ENCODE data around the gene SP100. TPM values are rescaled to one million over a fixed set of nuclear protein-coding genes. Genes with fewer than 3 reads are reported as not detected.

Gene SP100
- total and polyA plus RNA-seq, 2 of the 8 experiments (the other 6 are each of a cell fraction or from before 2014, with no cell fraction given) = 0.06 to 1.1 TPM

GRCh38 chr2:230417436-230417835 is 1.4 kb downstream of the SP100 start (continued):
- no peak for TF ChIP-seq E2F6 (IDR thresholded peaks at IDR 0.05)
- TF ChIP-seq TBP (IDR thresholded peaks at IDR 0.05; ENCODE audit: low read depth, low read length) = no peak
- no peak for TF ChIP-seq CHD2 (IDR thresholded peaks at IDR 0.05; ENCODE audit: low read length)
- TF ChIP-seq GABPA (IDR thresholded peaks at IDR 0.05; ENCODE audit: borderline replicate concordance, insufficient read depth, low read length) = no peak
- no peak for TF ChIP-seq EP300 (IDR thresholded peaks at IDR 0.05; ENCODE audit: borderline replicate concordance in 1 of 2, low read depth in 2 of 2, low read length in 2 of 2)
- no peak for TF ChIP-seq ASH2L (IDR thresholded peaks at IDR 0.05; ENCODE audit: low read length)
- TF ChIP-seq, protein P1, sequence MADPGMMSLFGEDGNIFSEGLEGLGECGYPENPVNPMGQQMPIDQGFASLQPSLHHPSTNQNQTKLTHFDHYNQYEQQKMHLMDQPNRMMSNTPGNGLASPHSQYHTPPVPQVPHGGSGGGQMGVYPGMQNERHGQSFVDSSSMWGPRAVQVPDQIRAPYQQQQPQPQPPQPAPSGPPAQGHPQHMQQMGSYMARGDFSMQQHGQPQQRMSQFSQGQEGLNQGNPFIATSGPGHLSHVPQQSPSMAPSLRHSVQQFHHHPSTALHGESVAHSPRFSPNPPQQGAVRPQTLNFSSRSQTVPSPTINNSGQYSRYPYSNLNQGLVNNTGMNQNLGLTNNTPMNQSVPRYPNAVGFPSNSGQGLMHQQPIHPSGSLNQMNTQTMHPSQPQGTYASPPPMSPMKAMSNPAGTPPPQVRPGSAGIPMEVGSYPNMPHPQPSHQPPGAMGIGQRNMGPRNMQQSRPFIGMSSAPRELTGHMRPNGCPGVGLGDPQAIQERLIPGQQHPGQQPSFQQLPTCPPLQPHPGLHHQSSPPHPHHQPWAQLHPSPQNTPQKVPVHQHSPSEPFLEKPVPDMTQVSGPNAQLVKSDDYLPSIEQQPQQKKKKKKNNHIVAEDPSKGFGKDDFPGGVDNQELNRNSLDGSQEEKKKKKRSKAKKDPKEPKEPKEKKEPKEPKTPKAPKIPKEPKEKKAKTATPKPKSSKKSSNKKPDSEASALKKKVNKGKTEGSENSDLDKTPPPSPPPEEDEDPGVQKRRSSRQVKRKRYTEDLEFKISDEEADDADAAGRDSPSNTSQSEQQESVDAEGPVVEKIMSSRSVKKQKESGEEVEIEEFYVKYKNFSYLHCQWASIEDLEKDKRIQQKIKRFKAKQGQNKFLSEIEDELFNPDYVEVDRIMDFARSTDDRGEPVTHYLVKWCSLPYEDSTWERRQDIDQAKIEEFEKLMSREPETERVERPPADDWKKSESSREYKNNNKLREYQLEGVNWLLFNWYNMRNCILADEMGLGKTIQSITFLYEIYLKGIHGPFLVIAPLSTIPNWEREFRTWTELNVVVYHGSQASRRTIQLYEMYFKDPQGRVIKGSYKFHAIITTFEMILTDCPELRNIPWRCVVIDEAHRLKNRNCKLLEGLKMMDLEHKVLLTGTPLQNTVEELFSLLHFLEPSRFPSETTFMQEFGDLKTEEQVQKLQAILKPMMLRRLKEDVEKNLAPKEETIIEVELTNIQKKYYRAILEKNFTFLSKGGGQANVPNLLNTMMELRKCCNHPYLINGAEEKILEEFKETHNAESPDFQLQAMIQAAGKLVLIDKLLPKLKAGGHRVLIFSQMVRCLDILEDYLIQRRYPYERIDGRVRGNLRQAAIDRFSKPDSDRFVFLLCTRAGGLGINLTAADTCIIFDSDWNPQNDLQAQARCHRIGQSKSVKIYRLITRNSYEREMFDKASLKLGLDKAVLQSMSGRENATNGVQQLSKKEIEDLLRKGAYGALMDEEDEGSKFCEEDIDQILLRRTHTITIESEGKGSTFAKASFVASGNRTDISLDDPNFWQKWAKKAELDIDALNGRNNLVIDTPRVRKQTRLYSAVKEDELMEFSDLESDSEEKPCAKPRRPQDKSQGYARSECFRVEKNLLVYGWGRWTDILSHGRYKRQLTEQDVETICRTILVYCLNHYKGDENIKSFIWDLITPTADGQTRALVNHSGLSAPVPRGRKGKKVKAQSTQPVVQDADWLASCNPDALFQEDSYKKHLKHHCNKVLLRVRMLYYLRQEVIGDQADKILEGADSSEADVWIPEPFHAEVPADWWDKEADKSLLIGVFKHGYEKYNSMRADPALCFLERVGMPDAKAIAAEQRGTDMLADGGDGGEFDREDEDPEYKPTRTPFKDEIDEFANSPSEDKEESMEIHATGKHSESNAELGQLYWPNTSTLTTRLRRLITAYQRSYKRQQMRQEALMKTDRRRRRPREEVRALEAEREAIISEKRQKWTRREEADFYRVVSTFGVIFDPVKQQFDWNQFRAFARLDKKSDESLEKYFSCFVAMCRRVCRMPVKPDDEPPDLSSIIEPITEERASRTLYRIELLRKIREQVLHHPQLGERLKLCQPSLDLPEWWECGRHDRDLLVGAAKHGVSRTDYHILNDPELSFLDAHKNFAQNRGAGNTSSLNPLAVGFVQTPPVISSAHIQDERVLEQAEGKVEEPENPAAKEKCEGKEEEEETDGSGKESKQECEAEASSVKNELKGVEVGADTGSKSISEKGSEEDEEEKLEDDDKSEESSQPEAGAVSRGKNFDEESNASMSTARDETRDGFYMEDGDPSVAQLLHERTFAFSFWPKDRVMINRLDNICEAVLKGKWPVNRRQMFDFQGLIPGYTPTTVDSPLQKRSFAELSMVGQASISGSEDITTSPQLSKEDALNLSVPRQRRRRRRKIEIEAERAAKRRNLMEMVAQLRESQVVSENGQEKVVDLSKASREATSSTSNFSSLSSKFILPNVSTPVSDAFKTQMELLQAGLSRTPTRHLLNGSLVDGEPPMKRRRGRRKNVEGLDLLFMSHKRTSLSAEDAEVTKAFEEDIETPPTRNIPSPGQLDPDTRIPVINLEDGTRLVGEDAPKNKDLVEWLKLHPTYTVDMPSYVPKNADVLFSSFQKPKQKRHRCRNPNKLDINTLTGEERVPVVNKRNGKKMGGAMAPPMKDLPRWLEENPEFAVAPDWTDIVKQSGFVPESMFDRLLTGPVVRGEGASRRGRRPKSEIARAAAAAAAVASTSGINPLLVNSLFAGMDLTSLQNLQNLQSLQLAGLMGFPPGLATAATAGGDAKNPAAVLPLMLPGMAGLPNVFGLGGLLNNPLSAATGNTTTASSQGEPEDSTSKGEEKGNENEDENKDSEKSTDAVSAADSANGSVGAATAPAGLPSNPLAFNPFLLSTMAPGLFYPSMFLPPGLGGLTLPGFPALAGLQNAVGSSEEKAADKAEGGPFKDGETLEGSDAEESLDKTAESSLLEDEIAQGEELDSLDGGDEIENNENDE (IDR thresholded peaks at IDR 0.05; ENCODE audit: insufficient replicate concordance, low read length) = no peak
- TF ChIP-seq TEAD4 (IDR thresholded peaks at IDR 0.05; ENCODE audit: low read depth, low read length) = no peak
- no peak for TF ChIP-seq POLR2AphosphoS5 (IDR thresholded peaks at IDR 0.05; ENCODE audit: low read depth, low read length)
